GM18508 (cell line): ENCODE results near the gene GPR27.

ENCODE experiments used
- ATAC-seq: cut with Tn5 transposase; IDR thresholded peaks from one replicate; pipeline ENCODE4 v1.9.1; 2021; ENCODE audit warnings: moderate number of reproducible peaks; ENCODE audit not compliant: insufficient read depth, unreplicated experiment

The GPR27 gene

DNA sequence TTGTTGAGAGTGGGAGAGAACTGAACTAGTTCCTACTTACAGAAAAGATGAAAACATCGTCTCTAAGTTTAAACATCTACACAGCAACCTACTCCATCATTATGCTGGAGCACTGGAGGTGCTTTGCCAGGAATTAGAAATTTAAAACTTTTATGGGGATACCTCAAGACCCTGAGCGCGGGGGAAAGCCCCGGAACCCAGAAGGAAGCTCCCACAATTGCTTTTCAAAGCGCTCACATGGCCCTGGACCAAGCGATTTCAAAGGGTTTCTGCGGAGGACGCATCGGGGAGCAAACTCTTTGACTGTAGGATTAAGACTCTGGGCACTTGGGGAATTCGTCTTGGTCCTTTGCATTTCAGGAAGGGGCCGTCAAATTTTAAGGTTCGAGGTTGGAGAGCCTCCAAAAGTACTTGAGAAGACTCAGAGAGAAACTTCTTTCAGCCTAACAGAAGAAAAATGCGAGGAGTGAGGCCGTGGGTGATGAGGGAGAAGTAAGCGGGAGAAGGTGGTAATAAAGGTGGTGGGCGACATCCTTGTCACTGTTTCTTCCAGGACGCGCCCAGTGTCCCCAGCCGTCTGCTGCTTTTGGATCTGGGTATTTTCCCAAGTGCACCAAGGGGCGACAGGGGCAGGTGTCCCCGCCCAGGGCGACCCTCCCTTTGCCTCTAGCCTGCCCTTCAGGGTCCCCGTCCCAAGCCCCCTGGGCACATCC is 30.7 kb downstream of the GPR27 start:
- ATAC-seq = no peak

DNA sequence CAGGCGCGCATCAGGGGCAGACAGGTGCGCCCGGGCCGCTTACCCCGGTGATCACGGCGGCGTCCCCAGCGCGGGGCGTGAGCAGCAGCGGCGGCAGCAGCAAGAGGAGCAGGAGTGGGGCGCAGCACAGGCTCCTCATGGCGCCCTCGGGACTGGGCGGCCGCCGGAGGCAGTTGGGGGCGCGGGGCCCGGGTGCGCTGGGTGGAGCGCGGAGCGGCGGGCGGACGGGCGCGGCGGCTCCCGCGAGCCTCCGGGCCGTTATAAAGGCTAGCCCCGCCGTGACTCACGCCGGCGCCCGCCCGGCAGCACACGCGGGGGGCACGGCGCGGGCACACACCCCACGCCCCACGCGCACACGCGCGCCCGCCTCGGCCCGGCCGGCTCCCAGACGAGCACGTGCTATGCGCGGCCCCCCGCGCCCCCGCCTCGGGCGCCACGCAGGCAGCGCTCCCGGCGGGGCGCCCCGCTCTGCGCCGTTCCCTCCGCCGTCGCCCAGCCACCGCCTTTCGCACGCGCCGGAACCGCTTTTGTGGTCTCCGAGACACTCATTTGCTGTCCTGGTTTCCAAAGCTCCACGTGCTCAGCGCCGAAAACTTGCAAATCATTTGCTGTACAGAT is 31.4 kb downstream of the GPR27 start, which contains the start of gene PROK2:
PROK2 (minus strand) TSS at position 235 of the 618 bp plus-strand sequence; CDS start at position 139, 96 bp downstream.
- no peak for ATAC-seq

DNA sequence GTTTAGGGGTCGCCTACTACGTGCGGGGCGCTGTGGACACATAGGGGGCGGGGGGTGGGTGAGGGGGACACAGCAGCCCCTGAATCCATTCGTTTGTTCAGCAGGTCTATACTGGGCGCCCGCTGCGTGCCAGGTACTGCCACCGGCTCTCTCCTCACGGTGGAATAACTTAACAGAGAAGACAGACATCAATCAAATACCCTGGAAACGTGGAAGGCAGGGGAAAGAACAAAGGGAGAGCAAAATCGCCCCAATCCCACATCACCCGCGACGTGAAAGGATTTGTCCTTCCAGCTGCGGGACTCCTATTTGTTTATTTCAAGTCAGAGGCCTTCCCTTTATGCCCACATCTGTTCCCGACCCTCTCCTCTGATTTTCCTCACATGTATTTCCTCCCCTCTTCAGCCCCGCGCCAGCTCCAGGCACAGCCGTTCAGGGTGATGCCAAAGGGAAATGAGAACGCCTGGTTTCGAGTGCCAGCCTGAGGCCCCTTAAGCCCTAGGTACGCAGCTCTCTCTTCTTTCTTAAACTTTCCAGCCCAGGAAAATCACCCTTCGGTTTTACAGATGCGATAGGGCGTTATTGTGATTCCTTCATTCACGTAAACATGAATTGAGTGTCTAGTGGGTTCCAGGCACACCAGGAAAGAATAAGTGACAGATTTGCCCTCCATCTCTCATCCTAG is 32.0 kb downstream of the GPR27 start:
- ATAC-seq = no peak

DNA sequence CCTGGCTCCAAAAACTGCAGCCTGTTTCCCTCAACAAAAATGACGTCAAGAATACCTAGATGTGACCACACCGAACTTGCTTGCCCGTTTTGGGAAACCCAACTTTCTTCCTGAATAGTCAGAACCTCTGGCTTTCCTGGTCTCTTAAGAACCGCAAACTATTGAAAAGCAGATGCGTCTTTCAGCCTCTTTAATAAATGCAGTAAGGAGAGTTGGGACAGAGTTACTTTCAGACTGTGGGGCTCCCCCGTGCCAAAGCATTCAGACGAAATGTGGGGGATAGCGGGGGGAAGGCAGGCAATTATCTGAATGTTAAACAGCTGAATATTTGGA is 32.5 kb downstream of the GPR27 start:
- ATAC-seq = no peak

DNA sequence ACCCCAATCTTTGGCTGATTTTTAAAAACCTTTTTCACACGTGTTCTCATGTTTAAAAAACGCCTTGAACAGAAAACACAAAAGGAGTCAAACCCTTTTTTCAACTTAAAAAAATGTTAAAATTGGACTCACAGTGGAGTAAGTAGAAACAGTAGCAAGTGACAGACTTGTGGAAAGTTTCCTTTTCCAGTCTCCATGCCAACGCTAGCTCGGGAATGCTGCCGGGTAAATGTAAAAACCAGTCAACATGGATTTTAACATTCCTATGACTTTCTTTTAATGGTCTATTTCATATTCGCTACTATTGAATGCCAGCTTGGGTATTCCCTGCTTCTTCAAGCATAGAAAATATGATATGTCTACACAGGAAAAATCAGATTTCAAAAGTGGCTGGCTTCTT is 32.9 kb downstream of the GPR27 start:
- no peak for ATAC-seq

DNA sequence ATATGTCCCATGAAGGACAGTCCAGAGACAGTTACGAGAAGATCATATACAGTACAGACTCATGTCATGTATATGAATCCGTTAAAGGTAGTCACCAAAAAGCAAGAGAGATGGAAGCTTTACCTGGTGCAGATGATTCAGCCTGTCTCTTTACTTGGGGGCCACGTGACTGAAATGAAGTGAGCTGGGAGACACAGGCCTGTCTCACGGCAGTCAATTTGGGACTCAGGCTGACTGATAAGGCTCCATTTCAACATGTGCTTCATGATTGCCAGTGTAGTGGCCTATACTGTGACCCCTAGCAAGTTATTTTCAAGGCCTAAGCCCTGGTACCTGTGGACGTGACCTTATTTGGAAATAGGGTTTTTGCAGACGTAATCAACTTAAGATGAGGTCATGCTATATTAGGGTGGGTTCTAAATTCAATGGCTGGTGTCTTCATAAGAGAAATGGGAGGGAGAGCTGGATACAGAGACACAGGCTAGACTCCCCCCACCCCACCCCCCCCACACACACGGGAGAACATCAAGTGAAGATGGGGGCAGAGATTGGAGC is 34.3 kb downstream of the GPR27 start:
- ATAC-seq = no peak

DNA sequence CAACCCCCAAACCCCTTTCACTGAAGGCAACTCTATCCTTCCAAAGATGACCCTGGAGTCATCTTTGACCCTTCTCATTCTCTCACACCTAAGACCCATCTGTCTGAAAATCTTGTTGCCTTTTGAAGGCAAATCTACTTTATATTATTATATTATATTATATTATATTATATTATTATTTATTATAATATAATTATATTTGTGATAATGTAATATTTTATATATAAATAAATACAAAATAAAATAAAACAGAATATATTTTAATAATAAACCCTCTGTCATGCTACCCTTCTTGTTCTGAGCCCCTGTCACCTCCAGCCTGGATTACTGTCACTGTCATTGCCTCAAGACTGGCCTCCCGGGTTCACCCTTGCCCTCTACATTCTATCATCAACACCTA is 36.3 kb downstream of the GPR27 start:
- no peak for ATAC-seq

DNA sequence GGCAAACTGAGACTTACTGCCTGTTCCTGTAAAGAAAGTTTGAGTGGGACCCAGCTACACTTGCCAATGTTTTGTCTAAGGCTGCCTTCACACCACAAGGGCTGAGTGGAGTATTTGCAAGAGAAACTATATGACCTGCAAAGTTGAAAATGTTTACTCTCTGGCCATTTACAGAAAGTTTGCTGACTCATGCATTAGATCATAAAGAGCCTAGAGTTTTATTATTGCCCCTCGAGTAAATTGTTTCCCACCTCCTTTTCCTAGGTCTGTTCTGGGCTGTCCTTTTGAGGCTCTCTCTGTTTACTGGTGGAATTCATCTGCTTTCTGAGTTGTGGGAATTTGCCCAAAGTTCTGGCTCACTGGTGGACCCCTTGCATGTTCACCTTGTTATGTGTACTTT is 38.0 kb downstream of the GPR27 start:
- no peak for ATAC-seq

DNA sequence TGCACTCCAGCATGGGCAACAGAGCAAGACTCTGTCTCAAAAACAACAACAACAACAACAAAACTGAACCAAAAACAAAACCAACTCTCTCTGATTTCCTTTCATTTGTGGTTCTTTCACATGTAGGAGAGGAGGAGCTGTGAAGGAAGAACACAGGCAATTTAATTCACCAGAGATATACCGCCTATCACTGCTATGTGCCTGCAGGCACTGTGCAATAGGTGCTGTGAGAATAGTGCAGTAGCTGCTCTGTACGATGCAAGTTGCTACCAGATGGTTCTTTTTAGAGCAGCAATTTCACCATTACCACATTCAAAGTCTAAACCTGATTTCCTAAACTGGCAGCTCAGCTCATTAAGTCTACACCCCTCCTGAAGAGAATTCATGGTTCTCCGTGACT is 42.6 kb downstream of the GPR27 start:
- ATAC-seq = no peak

DNA sequence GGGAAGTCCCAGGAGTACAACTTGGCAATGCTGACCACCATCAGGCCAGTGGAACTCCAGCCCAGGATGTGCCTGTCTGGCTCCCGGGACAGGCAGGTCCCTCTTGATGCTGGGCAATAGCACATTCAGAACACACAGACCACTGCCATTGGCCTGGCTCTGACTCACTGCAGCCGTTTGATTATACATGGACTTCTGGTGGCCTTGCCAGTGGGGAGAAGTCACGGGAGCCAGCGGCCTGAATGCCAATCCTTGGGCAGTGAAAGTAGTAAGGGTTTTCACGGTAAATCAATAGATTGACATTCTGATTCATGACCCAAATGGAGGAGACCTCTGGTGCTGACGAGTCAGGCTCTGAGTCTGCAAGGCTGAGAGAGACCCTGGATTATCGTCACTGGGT is 43.8 kb downstream of the GPR27 start:
- ATAC-seq = no peak

DNA sequence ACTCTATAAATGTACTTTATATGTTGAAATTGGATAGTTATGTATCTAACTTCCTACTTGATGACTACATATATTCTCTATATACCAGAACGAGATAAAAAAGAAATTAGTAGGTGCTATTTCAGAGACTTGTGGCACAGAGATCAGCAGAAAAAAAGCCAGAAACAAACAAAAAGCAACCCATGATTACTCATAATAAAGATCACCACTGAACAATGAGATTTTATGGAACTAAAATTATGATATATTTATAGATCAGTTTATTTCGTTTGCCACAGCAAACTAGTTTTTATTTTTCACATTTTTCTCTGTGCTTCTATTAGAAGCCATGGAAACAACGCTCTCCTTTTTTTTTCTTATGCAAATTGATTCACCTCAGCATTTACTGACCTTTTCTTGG is 46.4 kb downstream of the GPR27 start:
- no peak for ATAC-seq

DNA sequence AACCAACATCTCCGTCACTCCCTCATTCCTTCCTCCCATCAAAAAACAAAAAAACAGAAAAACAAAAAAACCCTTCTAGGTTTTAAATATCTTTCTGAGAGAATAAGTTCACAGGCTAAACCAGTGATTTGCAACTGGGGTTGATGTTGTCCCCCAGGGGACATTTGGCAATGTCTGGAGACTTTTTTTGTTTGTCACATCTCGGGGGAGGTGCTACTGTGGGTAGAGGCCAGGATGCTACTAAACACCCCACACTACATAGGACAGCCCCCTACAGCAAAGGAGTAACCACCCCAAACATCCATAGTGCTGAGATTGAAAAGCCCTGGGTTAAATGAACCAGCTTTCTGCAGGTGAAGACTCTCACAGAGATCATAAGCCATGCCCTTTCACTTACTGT is 48.3 kb downstream of the GPR27 start:
- ATAC-seq = no peak

DNA sequence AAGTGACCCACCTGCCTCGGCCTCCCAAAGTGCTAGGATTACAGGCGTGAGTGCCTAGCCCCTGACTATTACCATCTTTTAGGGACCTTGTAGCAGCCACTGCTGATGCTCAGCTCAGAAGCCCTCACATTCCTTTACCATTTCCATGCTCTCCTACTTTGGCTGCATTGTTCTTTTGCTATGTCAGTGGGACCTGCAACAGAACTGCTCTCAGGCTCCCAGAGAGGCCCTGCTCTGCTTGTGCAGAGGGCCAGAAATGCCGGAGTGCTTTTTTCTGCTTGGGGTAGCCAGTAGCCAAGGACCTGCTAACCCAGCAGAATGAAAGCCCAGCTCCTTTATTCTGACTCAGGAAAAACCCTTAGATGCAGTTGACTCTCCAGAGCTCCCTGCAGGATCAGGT is 49.6 kb downstream of the GPR27 start:
- ATAC-seq = no peak

DNA sequence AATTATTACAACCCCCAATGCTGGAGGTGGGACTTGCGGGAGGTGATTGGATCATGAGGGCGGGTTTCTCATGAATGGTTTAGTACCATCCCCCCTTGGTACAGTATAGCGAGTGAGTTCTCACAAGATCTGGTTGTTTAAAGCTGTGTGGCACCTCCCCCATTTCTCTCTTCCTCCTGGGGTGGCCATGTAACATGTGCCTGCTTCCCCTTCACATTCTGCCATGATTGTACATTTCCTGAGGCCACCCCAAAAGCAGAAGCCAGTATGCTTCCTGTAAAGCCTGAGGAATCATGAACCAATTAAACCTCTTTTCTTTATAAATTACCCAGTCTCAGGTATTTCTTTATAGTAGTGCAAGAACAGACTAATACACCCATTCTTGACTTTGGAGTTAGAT is 51.5 kb downstream of the GPR27 start:
- no peak for ATAC-seq

DNA sequence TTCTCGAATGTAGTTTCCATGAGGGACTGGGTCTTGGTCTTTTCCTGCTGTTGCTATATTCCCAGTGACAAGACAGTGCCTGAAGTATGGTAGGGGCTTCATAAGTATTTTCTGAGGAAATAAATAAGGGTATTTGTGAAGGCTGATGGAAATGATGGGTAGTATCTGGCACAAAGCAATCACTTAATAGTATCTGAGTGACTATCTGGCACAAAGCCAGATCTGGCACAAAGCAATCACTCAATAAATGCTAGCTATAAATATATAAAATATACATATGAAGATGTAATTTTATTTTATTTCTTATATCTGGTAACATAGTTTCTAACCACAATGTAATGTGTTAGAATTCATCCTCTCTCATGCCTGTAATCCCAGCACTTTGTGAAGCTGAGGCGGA is 52.0 kb downstream of the GPR27 start:
- ATAC-seq = no peak
